OCI-LY1 (cell line): Measurements from ENCODE around the gene WWOX.

ENCODE experiments used
- H2AFZ ChIP-seq: fragments of 200-600 bp; sonication (generic), shearing (Covaris generic); 2 replicates; pipeline ENCODE4 v1.6.0; 2014; ENCODE audit warnings: antibody characterized with exemption, mild to moderate bottlenecking, low read length
- H3F3A ChIP-seq: fragments of 200-600 bp; sonication (generic), shearing (Covaris generic); 2 replicates; pipeline ENCODE4 v1.6.0; 2014; ENCODE audit warnings: mild to moderate bottlenecking, antibody characterized with exemption, low read length, moderate library complexity; ENCODE audit not compliant: insufficient read depth
- H3K27ac ChIP-seq: fragments of 200-600 bp; sonication (generic); 2 replicates; pipeline ENCODE4 v1.5.1; 2014; ENCODE audit warnings: low read length, mixed run types, mild to moderate bottlenecking, low read depth; ENCODE audit not compliant: poor library complexity, severe bottlenecking
- H3K27me3 ChIP-seq: fragments of 200-600 bp; sonication (generic); 2 replicates; pipeline ENCODE4 v1.6.0; 2014; ENCODE audit warnings: antibody characterized with exemption, mild to moderate bottlenecking, low read length, moderate library complexity; ENCODE audit not compliant: insufficient read depth
- H3K36me3 ChIP-seq: fragments of 200-600 bp; sonication (generic); 2 replicates; pipeline ENCODE4 v1.6.1; 2014; ENCODE audit warnings: mild to moderate bottlenecking, antibody characterized with exemption, low read length, moderate library complexity, mixed read lengths; ENCODE audit not compliant: insufficient read depth
- H3K4me1 ChIP-seq: fragments of 200-600 bp; sonication (generic); 2 replicates; pipeline ENCODE4 v1.5.1; 2014; ENCODE audit warnings: mild to moderate bottlenecking, low read length, moderate library complexity; ENCODE audit not compliant: insufficient read depth, severe bottlenecking
- H3K4me2 ChIP-seq: fragments of 200-600 bp; sonication (generic), shearing (Covaris generic); 2 replicates; pipeline ENCODE4 v1.6.1; 2014; ENCODE audit warnings: low read length
- H3K4me3 ChIP-seq: fragments of 200-600 bp; sonication (generic); 2 replicates; pipeline ENCODE4 v1.5.1; 2014; ENCODE audit warnings: low read length, low read depth, mild to moderate bottlenecking, mixed read lengths; ENCODE audit not compliant: poor library complexity, severe bottlenecking
- H3K79me2 ChIP-seq: fragments of 200-600 bp; shearing (Covaris generic); 2 replicates; pipeline ENCODE4 v1.6.1; 2016; ENCODE audit warnings: mixed run types, low read length, mixed read lengths; ENCODE audit not compliant: insufficient read depth
- H3K9ac ChIP-seq: fragments of 200-600 bp; sonication (generic), shearing (Covaris generic); 2 replicates; pipeline ENCODE4 v1.6.1; 2014; ENCODE audit warnings: mild to moderate bottlenecking, low read length, mixed read lengths
- H3K9me2 ChIP-seq: fragments of 200-600 bp; sonication (generic), shearing (Covaris generic); 2 replicates; pipeline ENCODE4 v1.6.1; 2014; ENCODE audit warnings: low read depth, mild to moderate bottlenecking, low read length, mixed read lengths
- H3K9me3 ChIP-seq: fragments of 200-600 bp; shearing (Covaris generic); 2 replicates; pipeline ENCODE4 v1.6.1; 2014; ENCODE audit warnings: low read length, mixed read lengths
- H4K20me1 ChIP-seq: fragments of 200-600 bp; sonication (generic), shearing (Covaris generic); 2 replicates; pipeline ENCODE4 v1.6.0; 2016; ENCODE audit warnings: mild to moderate bottlenecking, low read length; ENCODE audit not compliant: insufficient read depth
- CTCF ChIP-seq: fragments of 200-600 bp; sonication (generic), shearing (Covaris generic); IDR thresholded peaks from 2 replicates; pipeline ENCODE4 v1.5.1; 2017; ENCODE audit warnings: mild to moderate bottlenecking, antibody characterized with exemption, low read length, moderate library complexity, mixed read lengths
- EZH2 ChIP-seq: fragments of 200-600 bp; sonication (generic), shearing (Covaris generic); IDR thresholded peaks from 2 replicates; pipeline ENCODE4 v1.8.0; 2017; ENCODE audit warnings: borderline replicate concordance, mixed run types, mild to moderate bottlenecking, antibody characterized with exemption, low read length, moderate library complexity, mixed read lengths

WWOX gene

GRCh38 chr16:78706637-78707036 lies 607.2 kb downstream of the WWOX start:
- Histone ChIP-seq H2AFZ (no peak overlapping the region), H3K9ac (no peak overlapping the region), H3K27me3 (no peaks in the 10 kb centered on the region), H3K9me2 (no peaks in the 10 kb centered on the region), H3K9me3 (no peaks in the 10 kb centered on the region), H3K4me3 (no peak overlapping the region), H3K79me2 (no peaks in the 10 kb centered on the region), H3K27ac (no peak overlapping the region), H4K20me1 (no peaks in the 10 kb centered on the region), H3K36me3 (no peaks in the 10 kb centered on the region), H3F3A (no peaks in the 10 kb centered on the region), H3K4me1 (no peaks in the 10 kb centered on the region), H3K4me2 (no peak overlapping the region)
- TF ChIP-seq EZH2 (no peak), CTCF (no peak)

DNA sequence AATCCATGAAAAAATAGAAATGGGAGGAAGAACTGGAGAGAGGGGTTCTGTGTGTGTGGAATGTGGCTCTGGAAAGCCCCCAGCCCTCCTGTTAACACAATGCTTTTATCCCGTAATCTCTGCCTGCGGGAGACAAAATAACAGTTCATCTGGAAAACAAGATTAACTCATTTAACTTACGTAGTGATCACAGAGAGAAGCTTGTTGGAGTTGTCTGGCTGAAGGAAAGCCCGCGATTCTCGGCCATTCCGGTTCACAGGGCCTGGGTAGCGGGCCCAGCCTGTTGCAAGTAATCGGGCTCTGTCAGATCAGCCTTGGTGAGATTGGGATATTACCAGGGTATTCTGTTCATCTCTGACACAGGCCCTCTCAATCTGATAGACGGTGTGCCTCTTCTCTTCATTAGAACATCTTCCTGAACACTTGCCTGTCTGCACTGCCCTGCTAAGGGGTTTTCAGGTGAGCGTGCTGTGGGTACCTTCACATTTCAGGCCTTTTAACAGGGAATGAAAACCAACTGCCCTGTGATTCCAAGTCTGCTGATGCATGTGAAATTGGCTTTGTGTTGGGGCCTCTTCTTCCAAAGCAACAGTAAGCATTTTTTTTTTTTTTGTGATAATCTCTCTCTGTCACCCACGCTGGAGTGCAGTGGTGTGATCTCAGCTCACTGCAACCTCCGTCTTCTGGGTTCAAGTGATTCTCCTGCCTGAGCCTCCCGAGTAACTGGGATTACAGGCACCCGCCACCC lies 609.9 kb downstream of the WWOX start:
- no peaks in the 10 kb centered on the region for H3K79me2 ChIP-seq
- H4K20me1 ChIP-seq: no peaks in the 10 kb centered on the region
- no peak overlapping the region for H3K9ac ChIP-seq
- H3K4me3 ChIP-seq: no peak overlapping the region
- H3K27me3 ChIP-seq: no peaks in the 10 kb centered on the region
- no peaks in the 10 kb centered on the region for H3F3A ChIP-seq
- no peaks in the 10 kb centered on the region for H3K4me1 ChIP-seq
- TF ChIP-seq EZH2 (no peak), CTCF (no peak)
- H3K9me3 ChIP-seq: no peaks in the 10 kb centered on the region
- H2AFZ ChIP-seq: no peak overlapping the region
- H3K36me3 ChIP-seq: no peaks in the 10 kb centered on the region
- H3K4me2 ChIP-seq: no peak overlapping the region
- H3K9me2 ChIP-seq: no peaks in the 10 kb centered on the region
- no peak overlapping the region for H3K27ac ChIP-seq

DNA sequence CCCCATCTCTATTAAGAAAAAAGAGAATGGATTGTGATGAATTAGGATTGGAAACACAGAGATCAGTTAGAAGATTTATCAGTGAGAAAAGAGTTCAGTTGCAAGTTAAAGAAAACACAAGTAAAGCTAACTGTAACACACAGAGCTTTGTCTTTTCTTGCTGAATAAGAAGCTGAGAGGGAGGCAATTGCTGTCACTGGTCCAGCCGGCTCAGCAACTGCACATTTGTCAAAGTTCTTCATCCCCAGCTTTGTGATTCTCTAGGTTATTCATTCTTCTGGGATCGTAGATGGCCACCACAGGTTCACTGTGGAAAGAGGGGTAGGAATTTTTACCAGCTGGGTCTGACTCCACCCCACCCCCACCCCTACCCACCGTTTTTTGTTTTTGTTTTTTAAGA lies 615.7 kb downstream of the WWOX start:
- Histone ChIP-seq H3K9me3 (no peaks in the 10 kb centered on the region), H3F3A (no peaks in the 10 kb centered on the region), H3K4me2 (no peak overlapping the region), H2AFZ (no peak overlapping the region), H3K9ac (no peak overlapping the region), H3K36me3 (no peaks in the 10 kb centered on the region), H3K27me3 (no peaks in the 10 kb centered on the region), H4K20me1 (no peaks in the 10 kb centered on the region), H3K9me2 (no peaks in the 10 kb centered on the region), H3K4me3 (no peak overlapping the region), H3K79me2 (no peaks in the 10 kb centered on the region), H3K27ac (no peak overlapping the region), H3K4me1 (no peaks in the 10 kb centered on the region)
- no peak for TF ChIP-seq EZH2
- no peak for TF ChIP-seq CTCF
